ENCODE results near the gene RCSD1.
"Not testable (repeated sequence)": the region's sequence is repeated elsewhere in the genome, so short reads cannot be mapped to it uniquely, and the experiment has no call there.

Gene RCSD1, protein sequence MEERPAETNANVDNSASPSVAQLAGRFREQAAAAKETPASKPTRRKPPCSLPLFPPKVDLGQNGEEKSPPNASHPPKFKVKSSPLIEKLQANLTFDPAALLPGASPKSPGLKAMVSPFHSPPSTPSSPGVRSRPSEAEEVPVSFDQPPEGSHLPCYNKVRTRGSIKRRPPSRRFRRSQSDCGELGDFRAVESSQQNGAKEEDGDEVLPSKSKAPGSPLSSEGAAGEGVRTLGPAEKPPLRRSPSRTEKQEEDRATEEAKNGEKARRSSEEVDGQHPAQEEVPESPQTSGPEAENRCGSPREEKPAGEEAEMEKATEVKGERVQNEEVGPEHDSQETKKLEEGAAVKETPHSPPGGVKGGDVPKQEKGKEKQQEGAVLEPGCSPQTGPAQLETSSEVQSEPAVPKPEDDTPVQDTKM

DNA sequence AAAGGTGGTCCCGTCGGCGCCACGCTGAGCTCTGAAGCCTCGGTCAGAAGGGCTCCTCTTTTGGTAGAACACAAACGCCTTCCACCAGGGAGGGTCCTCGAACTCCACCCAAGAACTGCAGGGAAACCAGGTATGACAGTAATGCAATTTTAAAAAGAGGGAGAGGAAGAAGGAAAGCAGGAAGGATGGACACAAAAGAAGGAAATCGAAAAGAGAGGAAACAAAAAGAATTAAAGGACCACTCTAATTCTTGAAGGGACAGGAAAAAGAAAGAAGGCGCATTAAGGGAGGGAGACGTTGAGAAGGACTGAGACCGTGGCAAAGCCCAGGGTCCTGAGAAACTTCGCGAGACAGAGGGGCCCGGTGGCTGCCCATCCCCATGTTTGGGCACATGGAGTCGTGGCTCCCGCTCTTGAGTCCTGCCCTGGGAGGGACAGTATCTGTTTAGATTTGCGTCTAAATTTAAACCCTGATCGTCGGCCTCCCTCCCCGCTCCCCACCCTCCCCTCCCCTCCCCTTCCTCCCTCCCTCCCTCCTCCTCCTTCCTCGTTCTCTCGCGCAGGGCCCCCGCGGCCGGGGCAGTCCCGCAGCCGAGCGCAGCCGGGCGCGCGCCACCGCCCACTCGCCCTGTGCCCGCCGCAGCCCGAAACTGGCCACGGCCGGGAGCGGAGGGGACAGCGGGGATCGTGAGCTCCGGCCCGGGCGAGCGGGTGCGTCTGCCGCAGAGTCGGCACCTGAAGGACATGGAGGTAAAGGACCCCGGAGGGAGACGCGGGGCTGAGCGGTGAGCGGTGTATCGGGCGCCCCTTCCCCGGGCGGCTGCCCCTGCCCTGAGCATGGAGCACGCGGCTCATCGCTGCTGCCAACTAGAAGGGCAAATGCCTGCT is at the start of gene RCSD1:
TSS of gene RCSD1 (plus strand) at position 552 of the 887 bp plus-strand sequence. CDS start at position 744, 192 bp downstream.
- DNase-seq: no peak

DNA sequence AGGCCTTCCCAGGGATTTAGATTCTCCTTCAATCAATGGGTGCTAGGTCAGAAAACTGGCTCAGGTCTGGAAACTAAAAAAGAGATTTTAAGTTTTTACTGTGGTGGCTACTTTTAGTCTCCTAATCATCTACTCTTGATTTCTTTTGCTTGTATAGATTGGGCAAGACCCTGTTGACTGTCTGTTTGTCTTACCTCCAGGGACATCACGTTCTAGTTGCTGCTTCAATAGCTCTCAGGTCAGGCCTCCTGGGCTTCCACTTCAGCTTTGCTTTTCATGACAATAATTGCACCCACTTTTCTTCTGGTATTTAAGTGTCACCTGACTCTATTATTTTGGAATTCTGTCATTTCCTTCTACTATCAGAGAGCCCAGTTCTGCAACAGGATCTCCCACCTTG is 48.0 kb upstream of the RCSD1 start:
- no peak for DNase-seq

DNA sequence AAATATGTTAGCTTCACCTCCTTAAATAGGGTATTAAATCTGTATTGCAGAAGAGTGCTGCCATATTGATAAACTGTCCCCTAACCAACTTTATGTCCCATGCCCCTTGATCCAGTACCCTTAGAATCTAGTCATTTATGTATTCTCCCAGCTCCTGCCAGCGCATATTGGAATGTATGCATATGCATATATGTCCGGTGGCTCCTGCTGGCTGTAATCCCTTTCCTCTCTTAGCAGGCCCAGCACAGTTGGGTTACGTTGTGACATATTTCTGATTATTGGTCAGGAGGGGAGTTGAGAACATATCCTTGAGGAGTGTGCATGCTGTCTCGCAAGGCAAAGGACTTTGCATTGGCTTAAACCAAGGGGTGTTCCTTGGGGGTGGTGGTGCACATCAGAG is 47.3 kb upstream of the RCSD1 start:
- DNase-seq: no peak

DNA sequence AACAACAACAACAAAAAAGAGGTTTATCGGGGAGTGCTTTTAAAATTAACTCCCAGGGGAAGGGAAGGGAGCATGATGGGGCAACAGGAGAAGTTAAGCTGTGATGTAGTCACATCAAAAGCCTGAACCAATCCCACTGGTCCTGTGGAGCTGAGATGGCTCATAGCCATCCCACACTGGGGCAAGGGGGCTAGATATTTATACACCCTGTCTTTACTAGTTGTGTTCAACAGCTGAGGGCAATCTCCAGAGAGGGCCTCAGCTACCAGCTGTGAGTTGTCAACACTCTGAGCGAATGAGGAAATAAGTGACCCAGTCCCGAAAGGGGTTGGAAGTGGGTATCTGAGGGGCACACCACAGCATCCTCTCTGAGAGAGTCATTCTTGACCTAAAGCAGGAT is 45.5 kb upstream of the RCSD1 start:
- no peak for DNase-seq

DNA sequence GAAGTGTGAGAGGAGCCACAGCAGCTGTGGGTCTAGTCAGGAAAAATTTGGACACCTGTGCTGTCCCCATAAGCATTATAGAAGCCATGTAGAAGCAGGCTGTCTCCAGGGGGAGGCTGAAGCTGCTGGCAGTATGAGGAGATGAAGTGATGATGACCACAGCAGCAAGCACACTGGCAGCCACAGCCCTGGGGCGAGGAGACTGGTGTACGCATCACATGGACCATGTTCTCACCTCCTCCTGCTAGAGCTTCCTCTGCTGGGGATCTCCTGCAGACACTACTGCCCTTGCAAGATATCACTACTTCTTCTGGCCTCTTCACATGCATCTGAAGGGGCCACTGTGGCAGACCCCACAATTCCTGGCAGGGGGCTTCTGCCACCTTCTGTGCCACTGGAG is 42.7 kb upstream of the RCSD1 start:
- DNase-seq: no peak

DNA sequence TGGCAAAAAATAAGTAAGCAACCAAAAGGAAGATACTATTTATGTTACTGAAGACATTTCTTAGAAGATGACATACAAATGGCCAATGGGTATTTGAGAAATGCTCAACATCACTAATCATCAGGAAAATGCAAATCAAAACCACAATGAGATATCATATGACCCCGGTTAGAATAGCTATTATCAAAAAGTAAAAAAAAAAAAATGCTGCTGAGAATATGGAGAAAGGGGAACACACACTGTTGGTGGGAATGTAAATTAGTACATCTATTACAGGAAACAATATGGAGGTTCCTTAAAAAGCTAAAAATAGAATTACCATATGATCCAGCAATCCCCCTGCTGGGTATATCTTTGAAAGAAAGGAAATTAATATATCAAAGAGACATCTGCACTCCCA is 42.2 kb upstream of the RCSD1 start:
- no peak for DNase-seq

DNA sequence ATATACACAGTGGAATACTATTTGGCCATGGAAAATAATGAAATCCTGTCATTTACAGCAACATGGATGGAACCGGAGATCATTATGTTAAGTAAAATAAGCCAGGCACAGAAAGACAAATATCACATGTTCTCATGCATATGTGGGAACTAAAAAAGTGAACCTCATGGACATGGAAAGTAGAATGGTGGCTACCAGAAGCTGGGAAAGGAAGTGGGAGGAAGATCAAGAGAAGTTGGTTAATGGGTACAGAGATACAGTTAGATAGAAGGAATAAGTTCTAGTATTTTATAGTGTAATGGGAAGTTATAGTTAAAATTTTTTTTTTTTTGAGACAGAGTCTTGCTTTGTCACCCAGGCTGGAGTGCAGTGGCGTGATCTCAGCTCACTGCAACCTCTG is 41.7 kb upstream of the RCSD1 start:
- no peak for DNase-seq

DNA sequence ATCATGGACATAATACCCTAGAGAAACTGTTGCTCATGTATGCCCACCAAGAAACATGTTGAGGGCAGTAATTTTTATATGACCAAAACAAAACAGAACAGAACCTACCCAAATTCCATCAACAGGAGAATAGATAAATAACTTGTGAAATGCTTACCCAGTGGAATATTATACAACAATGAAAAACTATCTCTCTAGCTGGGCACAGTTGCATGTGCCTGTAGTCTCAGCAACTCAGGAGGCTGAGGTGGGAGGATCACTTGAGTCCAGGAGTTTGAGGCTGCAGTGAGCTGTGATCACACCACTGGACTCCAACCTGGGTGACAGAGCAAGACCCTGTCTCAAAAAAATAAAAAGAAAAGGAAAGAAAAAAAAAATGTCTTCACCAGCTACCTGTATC is 37.6 kb upstream of the RCSD1 start:
- DNase-seq: no peak

DNA sequence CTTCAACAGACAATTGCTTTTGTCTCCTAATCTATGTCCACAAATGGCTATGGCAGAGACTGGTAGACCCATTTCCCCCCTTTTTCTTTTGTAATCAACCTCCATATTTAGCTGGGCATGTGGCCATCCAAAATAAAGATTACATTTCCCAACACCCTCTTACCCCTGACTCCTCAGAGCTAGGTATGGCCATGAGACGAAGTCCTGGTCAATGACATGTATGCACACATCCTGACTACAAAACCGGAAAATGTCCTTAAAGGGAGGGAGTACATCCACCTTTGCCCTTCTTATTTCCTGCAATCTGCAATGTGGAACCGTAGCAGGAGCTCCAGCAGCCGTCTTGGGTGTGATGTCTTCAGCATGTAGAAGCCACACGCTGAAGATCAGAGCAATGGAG is 36.2 kb upstream of the RCSD1 start:
- DNase-seq: no peak

DNA sequence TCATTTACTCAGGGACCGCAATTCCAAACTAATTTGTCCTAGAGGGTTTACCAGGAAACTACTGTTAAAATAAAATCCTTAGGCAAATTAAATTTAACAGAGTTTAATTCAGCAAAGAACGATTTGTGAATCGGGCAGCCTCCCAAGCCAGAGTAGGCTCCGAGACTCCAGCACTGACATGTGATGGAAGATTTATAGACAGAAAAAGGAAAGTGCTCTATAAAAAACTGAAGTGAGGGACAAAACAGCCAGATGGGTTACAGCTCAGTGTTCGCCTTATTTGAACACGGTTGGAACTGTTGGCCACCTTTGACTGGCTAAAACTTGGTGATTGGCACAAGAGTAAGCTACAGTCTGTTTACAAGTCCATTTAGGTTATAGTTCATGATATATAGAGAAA is 35.2 kb upstream of the RCSD1 start:
- DNase-seq: no peak

DNA sequence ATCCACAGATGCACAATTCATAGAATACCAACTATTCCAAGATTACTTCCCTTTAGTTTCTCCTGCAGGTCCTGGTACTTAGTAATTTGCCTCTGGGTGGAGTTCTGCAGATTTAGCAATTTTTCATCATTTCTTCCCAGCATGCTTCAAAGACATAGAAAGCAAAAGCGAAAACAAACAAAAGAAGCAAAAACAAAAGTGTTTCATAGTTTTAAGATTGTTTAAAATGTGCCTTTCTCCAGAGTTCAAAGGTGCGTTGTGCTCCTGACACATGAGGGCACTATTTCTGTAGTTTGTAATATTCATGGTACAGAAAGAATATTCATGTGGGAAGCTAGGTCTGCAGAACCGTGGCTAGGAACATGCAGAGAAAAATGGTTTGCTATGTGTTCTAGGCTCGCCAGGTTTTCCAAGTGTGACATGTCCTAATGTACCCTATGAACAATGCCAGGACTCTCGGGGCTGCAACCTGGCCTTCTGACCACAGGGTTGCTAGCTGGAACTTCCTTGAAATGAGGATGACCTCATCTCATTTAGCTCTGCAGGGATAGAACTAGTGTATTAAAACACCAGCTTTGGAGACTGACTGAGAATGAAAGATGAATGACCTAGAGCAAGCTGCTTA is 30.0 kb upstream of the RCSD1 start:
- no peak for DNase-seq

DNA sequence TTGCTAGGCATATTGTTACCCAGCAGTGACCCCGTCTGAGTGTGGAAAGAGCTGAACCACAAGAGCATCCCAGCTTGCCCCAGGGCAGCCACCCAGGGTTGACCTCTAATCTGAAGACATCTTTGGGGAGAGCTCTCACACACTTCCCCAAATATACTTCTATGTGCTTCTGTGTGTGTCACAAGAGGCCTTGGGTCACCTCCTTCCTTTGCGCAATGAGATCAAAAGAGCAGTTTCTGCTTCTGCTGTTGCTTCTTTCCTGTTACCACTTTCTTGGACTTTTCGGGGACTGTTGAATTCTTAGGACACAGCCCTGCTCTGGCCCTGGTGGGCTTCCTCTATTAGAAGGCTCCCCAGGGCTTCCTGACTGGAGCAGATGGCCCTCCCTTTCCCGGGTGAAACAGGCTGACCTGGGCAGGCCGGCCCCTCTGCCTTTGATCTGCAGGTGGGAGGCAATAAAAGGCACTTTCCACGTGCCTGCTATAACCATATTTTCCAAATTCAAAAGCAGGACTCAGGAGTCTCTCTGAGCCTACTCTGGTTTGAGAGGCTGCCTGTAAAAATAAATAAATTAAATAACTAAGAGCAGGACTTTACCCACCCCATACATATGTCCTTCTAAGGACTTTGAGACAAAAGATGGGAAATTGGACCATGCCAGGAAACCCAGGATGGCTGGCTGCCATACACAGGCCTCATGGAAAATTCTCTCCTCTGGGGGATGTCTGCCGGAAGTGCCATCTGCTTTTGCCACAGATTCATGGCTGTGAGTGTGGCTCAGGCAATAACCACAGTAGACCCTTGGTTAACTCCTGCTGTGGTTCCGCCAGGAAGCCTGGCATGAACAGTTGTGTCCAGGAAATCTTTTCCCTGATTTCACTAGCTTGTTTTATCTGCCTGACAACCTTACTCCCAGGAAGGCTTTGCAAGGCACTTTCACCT is 28.3 kb upstream of the RCSD1 start:
- no peak for DNase-seq

DNA sequence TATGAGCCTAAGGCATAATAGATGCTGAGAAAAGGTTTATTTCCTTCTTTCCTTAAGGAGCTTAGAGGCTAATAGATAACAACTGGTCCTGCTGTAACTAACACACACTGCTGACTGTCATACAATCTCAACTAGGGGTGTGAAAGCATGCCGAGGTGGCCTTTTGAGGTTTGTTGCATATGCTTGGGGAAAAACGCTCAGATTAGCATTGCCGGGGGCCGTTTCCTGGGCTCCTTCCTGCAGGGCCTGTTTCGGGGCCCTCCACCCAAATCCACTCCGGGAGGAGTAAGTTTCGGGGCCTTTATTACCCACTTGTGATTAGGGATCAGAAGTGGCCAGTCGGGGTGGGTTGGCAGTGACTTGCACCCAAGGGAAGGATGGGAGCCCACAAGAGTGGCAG is 27.2 kb upstream of the RCSD1 start:
- DNase-seq: no peak

DNA sequence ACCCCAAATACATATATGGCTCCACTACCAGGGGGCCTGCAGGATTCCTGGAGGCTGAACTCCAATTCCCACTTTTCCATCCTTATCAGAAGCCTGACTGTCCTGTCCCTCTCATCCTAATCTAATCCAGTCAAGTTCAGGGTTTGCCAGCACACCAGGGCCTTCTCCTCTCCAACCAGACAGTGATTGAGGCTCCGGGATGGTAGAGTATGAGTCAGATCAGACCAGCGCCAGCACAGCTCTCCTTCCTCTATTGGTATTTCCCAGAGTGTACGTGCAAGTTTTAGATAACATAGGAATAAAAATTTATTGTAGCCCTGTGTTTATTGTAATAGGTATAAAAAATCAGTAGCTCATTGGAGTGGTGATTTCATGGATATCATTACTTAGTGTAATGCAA is 24.5 kb upstream of the RCSD1 start:
- DNase-seq: no peak

DNA sequence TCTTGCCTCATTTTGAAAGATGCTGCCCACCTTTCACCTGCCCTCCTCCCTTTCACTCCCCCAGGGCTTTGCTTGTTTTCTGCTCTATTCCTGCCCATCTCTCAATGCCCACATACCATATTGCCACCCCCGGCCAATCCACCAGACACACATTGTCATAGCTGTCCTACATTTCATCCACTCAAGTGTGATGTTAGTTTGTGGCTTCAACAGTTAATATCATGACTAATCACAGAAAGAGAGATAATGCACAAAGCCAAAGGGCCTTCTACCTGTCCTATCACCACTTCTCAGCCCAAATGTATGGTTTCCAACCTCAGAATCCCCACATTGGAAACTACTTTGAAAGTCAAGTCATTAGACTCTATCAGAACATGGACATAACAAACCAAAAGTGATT is 18.0 kb upstream of the RCSD1 start:
- DNase-seq: no peak

DNA sequence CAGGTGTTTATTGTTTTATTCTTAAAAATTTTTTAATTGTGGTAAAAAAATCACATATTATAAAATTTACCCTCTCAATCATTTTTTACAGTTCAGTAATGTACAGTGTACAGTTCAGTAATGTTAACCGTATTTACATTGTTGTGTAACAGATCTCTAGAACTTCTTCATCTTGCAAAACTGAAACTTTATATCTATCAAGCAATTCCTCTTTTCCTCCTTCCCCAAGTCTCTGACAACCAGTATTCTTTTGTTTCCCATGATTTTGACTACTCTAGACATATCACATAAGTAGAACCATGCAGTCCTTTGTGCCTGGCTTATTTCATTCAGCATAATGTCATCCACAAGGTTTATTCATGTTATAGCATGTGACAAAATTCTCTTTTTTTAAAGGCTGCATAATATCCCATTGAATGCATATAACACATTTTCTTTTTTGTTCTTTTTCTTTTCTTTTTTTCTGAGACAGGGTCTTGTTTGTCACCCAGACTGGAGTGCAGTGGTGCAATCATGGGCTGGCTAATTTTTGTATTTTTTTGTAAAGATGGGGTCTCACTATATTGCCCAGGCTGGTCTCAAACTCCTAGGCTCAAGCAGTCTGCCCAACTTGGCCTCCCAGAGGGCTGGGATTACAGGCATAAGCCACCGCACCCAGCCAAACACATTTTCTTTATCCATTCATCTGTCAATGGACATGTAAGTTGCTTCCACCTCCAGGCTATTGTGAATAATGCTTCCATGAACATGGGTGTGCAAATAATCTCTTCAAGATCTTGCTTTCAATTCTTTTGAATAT is 17.2 kb upstream of the RCSD1 start:
- no peak for DNase-seq

DNA sequence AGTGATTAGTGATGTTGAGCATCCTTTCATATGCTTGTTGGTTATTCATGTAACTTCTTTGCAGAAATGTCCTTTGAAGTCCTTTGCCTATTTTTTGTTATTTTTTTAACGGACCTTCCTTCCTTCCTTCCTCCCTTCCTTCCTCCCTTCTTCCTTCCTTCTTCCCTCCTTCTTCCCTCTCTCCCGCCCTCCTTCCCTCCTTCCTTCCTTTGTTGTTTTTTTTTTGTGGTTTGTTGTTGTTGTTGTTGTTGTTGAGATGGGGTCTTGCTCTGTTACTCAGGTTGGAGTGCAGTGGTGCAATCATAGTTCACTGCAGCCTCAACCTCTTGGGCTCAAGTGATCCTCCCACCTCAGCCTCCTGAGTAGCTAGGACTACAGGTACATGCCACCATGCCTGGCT is 16.0 kb upstream of the RCSD1 start:
- not testable (repeated sequence) for DNase-seq

DNA sequence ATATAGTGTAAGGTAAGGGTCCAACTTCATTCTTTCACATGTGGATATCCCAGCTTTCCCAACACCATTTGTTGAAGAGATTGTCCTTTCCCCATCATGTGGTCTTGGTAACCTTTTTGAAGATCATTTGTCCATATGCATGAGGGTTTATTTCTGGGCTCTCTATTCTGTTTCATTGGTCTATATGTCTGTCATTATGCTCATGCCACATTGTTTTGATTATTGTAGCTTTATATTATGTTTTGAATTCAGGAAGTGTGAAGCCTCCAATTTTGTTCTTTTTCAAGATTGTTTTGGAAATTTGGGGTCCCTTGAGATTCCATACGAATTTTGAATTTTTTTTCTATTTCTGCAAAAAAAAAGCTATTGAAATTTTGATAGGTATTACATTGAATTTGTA is 15.2 kb upstream of the RCSD1 start:
- no peak for DNase-seq

DNA sequence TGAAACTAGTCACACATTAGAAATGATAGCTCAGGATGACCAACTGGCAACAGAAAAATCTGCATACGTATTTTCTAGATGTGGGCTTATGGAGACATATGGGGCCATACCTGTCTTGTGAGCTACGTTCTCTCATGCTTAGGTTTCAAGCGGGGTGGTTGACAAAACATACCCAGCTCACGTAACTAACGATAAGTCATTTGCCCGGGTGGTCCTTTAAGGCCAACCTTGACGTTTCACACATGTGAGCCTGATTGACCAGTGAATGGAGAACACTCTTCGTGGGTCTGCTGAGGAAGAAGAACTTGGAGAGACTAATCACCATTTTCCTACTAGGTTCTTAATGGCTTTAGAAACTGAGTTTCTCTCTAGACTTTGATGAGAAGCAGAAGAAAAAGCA is 13.5 kb upstream of the RCSD1 start:
- no peak for DNase-seq

DNA sequence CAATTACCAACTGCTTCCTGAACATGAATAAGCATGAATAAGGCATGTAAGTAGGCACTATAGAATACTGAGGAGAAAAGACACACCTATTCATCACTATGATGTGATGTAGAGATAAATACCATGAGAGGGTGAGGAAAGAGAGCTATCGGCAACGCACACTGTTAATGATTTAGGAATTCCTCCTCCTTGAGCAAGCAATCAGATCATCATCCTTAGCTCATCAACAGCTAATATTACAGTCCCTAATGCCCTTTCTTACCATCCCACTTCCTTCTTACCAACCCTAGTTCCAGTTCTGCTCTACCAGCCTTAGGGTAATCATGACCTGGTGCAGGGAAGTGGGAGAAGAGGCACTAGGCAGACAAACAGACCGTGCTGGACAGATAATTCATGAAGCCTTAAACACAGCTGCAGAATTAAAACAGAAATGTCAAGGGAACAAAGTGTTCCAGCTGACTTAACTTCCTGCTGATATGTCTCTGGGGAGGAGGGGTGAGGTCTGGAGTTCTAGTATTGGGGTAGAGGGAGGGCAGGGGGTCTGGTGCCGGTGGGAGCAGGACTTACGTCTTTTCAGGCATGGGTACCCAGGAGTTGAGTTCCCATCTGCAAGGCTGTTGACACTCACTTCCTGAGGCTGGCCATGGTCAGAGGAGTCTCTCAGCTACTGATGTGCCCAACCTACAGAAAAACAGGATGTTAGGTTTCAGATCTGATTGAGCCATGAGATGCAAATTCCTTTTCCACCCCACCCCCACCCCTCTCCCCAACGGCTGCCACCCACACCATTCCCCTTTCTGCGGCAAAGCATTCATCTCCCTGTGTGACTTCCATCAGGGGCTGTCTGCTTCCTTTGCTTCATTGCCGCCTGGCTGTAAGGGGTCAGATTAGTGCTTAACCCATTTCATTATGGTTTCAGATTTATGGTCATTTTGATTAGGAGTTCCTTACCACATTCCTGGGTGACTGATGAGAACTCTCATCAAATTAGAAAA is 12.6 kb upstream of the RCSD1 start:
- DNase-seq: no peak

All from SHP77 (cell line).